HCT116 (cell line): ENCODE results near the gene ARHGAP28.

ENCODE experiments used
- CEBPB ChIP-seq: IDR thresholded peaks from 2 replicates; pipeline ENCODE4 v1.6.1; 2012; ENCODE audit warnings: low read depth
- CTCF ChIP-seq, 3 experiments: fragments of 200-600 bp in 1 of 3; sonication (generic) in 1 of 3; IDR thresholded peaks in 2 of 3; conservative IDR thresholded peaks in 1 of 3; 2 replicates each; pipeline ENCODE4 v1.5.1; 2012 to 2017; ENCODE audit warnings: low read depth in 2 of 3, low read length in 2 of 3, antibody characterized with exemption in 1 of 3, borderline replicate concordance in 1 of 3, control low read depth in 1 of 3, mild to moderate bottlenecking in 1 of 3, mixed read lengths in 1 of 3, mixed run types in 1 of 3, moderate library complexity in 1 of 3; ENCODE audit not compliant: insufficient read depth in 1 of 3
- EZH2 ChIP-seq: fragments of 200-600 bp; sonication (generic); IDR thresholded peaks from 2 replicates; pipeline ENCODE4 v1.6.1; 2017; ENCODE audit warnings: antibody characterized with exemption, mixed run types
- POLR2AphosphoS5 ChIP-seq: IDR thresholded peaks from 2 replicates; pipeline ENCODE4 v1.6.1; 2011; ENCODE audit warnings: mild to moderate bottlenecking, low read depth, low read length, moderate library complexity
- SIN3A ChIP-seq: IDR thresholded peaks from 2 replicates; pipeline ENCODE4 v1.6.1; 2012; ENCODE audit warnings: low read depth
- YY1 ChIP-seq: IDR thresholded peaks from 2 replicates; pipeline ENCODE4 v1.6.1; 2011; ENCODE audit warnings: low read length, low read depth, moderate library complexity, mild to moderate bottlenecking; ENCODE audit not compliant: insufficient replicate concordance; ENCODE audit errors: extremely low read depth

GRCh38 chr18:6732952-6733351 is 3.4 kb downstream of the ARHGAP28 start:
- TF ChIP-seq POLR2AphosphoS5 (no peak), SIN3A (no peak), CTCF (IDR thresholded peaks at IDR 0.05 in 2 of 3, conservative IDR thresholded peaks at IDR 0.05 in 1 of 3; ENCODE audit: borderline replicate concordance in 1 of 3, insufficient read depth in 1 of 3, low read depth in 2 of 3, low read length in 2 of 3) (no peak), CEBPB (no peak), EZH2 (no peak), YY1 (no peak)
